HepG2 (cell line): Measurements from ENCODE around the gene MEF2D. TPM values are rescaled to one million over a fixed set of nuclear protein-coding genes. Genes with fewer than 3 reads are reported as not detected.

Source experiments
- ATAC-seq: fragments of 200-7000 bp; cut with Tn5 transposase; 3 replicates; pipeline ENCODE4 v1.9.1; 2020; ENCODE audit warnings: mild to moderate bottlenecking, moderate library complexity
- BruUV-seq: library from RNA; stranded (reverse); fragments of 400-500 nt; replicated peaks from 2 replicates; lab custom pipeline; 2021; lab: Mats Ljungman, UMichigan
- CTCF ChIA-PET: fragments of 300-600 bp; formaldehyde crosslinking; extraction: SDS; loops from one replicate; lab custom pipeline; 2021; ENCODE audit warnings: low total read pairs, inconsistent platforms, low intra/inter-chr PET ratio; lab: Yijun Ruan, JAX
- POLR2A ChIA-PET: fragments of 350-600 bp; sonication (Branson Sonifier 250); formaldehyde crosslinking; loops from one replicate; lab custom pipeline; 2020; ENCODE audit warnings: antibody characterized with exemption, inconsistent platforms; lab: Yijun Ruan, JAX
- DNase-seq: peaks from one replicate; pipeline ENCODE4 v3.0.0-alpha.2; 2015; ENCODE audit warnings: low spot score
- FAIRE-seq: peaks from 3 replicates; lab custom pipeline; 2011; peaks lifted over from hg19 to GRCh38; lab: Jason Lieb, UNC
- H2AFZ ChIP-seq: one replicate; pipeline ENCODE4 v1.6.1; 2011; ENCODE audit warnings: low read length, inconsistent platforms
- H3K27ac ChIP-seq: fragments of 300-600 bp; 3 replicates; pipeline ENCODE4 v1.8.0; 2011; ENCODE audit warnings: mixed run types, mild to moderate bottlenecking, mixed read lengths, low read length, inconsistent platforms; ENCODE audit not compliant: insufficient read depth; ENCODE audit errors: extremely low read length
- H3K27me3 ChIP-seq, 2 experiments: fragments of 200-600 bp in 1 of 2; 2 replicates in 1 of 2; 3 replicates in 1 of 2; pipeline versions ENCODE4 v1.6.0 to v1.8.0; 2011; ENCODE audit warnings: low read length in 2 of 2, mild to moderate bottlenecking in 2 of 2, moderate library complexity in 2 of 2, inconsistent platforms in 1 of 2; ENCODE audit not compliant: insufficient read depth in 2 of 2, control insufficient read depth in 1 of 2
- H3K36me3 ChIP-seq, 2 experiments: fragments of 200-600 bp in 1 of 2; replicated peaks in 1 of 2; 2 replicates in 1 of 2; 3 replicates in 1 of 2; pipeline versions ENCODE4 v1.5.1 to v1.8.0; 2011; ENCODE audit warnings: low read length in 2 of 2, inconsistent platforms in 1 of 2; ENCODE audit not compliant: insufficient read depth in 2 of 2, control insufficient read depth in 1 of 2
- H3K4me1 ChIP-seq: 2 replicates; pipeline ENCODE4 v1.5.1; 2012; ENCODE audit warnings: low read length, inconsistent platforms; ENCODE audit not compliant: insufficient read depth
- H3K4me2 ChIP-seq: 2 replicates; pipeline ENCODE4 v1.6.0; 2011; ENCODE audit warnings: low read depth, low read length, inconsistent platforms
- H3K4me3 ChIP-seq, 3 experiments: fragments of 200-600 bp in 1 of 3; sonication (generic), shearing (Covaris generic) in 1 of 3; replicated peaks in 1 of 3; 2 replicates each; pipeline ENCODE4 v1.5.1; 2011 to 2016; ENCODE audit warnings: low read length in 3 of 3, inconsistent platforms in 2 of 3, low read depth in 2 of 3, mild to moderate bottlenecking in 2 of 3, control low read depth in 1 of 3, mixed read lengths in 1 of 3; ENCODE audit not compliant: insufficient read depth in 1 of 3
- H3K79me2 ChIP-seq: one replicate; pipeline ENCODE4 v1.6.1; 2011; ENCODE audit warnings: low read length, inconsistent platforms; ENCODE audit not compliant: insufficient read depth
- H3K9ac ChIP-seq: 2 replicates; pipeline ENCODE4 v1.6.0; 2011; ENCODE audit warnings: mild to moderate bottlenecking, low read depth, low read length, inconsistent platforms; ENCODE audit not compliant: insufficient read depth
- H3K9me3 ChIP-seq: 2 replicates; pipeline ENCODE4 v1.5.1; 2012; ENCODE audit warnings: mild to moderate bottlenecking, low read length
- H4K20me1 ChIP-seq: 2 replicates; pipeline ENCODE4 v1.6.0; 2011; ENCODE audit warnings: inconsistent platforms, mild to moderate bottlenecking, low read length, moderate library complexity; ENCODE audit not compliant: insufficient read depth
- AHDC1 ChIP-seq: sonication (generic); formaldehyde crosslinking; IDR thresholded peaks from 2 replicates; pipeline ENCODE4 v1.5.1; 2020; ENCODE audit warnings: mild to moderate bottlenecking, missing genetic modification reagents, borderline replicate concordance
- DBP ChIP-seq: sonication (generic); formaldehyde crosslinking; IDR thresholded peaks from 2 replicates; pipeline ENCODE4 v1.4.0; 2020; ENCODE audit warnings: missing genetic modification reagents; ENCODE audit errors: not compliant biosample characterization
- FOXK1 ChIP-seq: sonication (generic); formaldehyde crosslinking; IDR thresholded peaks from 2 replicates; pipeline ENCODE4 v1.4.0; 2020; ENCODE audit warnings: low read depth, missing genetic modification reagents, borderline replicate concordance
- FOXO4 ChIP-seq: sonication (generic); formaldehyde crosslinking; conservative IDR thresholded peaks from 2 replicates; pipeline ENCODE4 v1.8.1; 2023; ENCODE audit warnings: missing genetic modification reagents
- HNF4A ChIP-seq: sonication (generic); formaldehyde crosslinking; IDR thresholded peaks from 2 replicates; pipeline ENCODE4 v1.4.0; 2020; ENCODE audit warnings: missing genetic modification reagents
- MAFF ChIP-seq: IDR thresholded peaks from 2 replicates; pipeline ENCODE4 v1.6.1; 2011; ENCODE audit warnings: low read depth, low read length, improper control_type of control experiment
- RFX1 ChIP-seq: fragments of 450-650 bp; IDR thresholded peaks from 2 replicates; pipeline ENCODE4 v1.6.1; 2017
- SPEN ChIP-seq: sonication (generic); formaldehyde crosslinking; IDR thresholded peaks from 2 replicates; pipeline ENCODE4 v1.5.1; 2020; ENCODE audit warnings: low read depth, mild to moderate bottlenecking, missing genetic modification reagents
- TCF7 ChIP-seq: sonication (generic); IDR thresholded peaks from 2 replicates; pipeline ENCODE4 v1.6.1; 2016; ENCODE audit warnings: antibody characterized with exemption, low read depth
- ZFP62 ChIP-seq: sonication (generic); formaldehyde crosslinking; IDR thresholded peaks from 2 replicates; pipeline ENCODE4 v1.4.0; 2020; ENCODE audit warnings: missing genetic modification reagents
- ZNF10 ChIP-seq: sonication (generic); formaldehyde crosslinking; IDR thresholded peaks from 2 replicates; pipeline ENCODE4 v1.4.0; 2020; ENCODE audit warnings: mild to moderate bottlenecking, low read depth, missing genetic modification reagents, borderline replicate concordance
- ZNF124 ChIP-seq: sonication (generic); formaldehyde crosslinking; IDR thresholded peaks from 2 replicates; pipeline ENCODE4 v1.4.0; 2020; ENCODE audit warnings: missing genetic modification reagents
- ZNF207 ChIP-seq: fragments of 450-650 bp; IDR thresholded peaks from 2 replicates; pipeline ENCODE4 v1.6.1; 2016; ENCODE audit warnings: antibody characterized with exemption, borderline replicate concordance
- ZNF557 ChIP-seq: sonication (generic); formaldehyde crosslinking; IDR thresholded peaks from 2 replicates; pipeline ENCODE4 v1.4.0; 2020; ENCODE audit warnings: missing genetic modification reagents
- WGBS: methylation state at CpG from one replicate; pipeline ENCODE4 v1.1.6; 2017; ENCODE audit warnings: low lambda C conversion rate; 5-methylcytosine and 5-hydroxymethylcytosine counted together
- in situ Hi-C: cut with HindIII; loops from 2 replicates; pipeline ENCODE4 v1.10.0; 2017; ENCODE audit warnings: low pct_unique_long_range_greater_than_20kb; ENCODE audit not compliant: extremely low pct_ligation_motif_present
- intact Hi-C: fragments of 100-400 bp; cut with micrococcal nuclease; formaldehyde crosslinking; loops from one replicate; pipeline ENCODE4 v1.10.0; 2022; ENCODE audit not compliant: unreplicated experiment
- polyA plus RNA-seq, 8 experiments: library from polyadenylated mRNA; depleted of rRNA in 3 of 8; stranded (reverse) in 7 of 8; unstranded in 1 of 8; fragments of >200 nt; fragmentation: Illumina TruSeq in 4 of 8; extraction: Trizol in 4 of 8; gene quantifications; 2 replicates each; pipeline versions ENCODE4 v1.2.1 to v1.2.3, GENCODE V29; 2011 to 2016; ENCODE audit warnings: low read depth in 4 of 8, missing spikeins in 1 of 8, mixed read lengths in 1 of 8; ENCODE audit not compliant: insufficient read depth in 1 of 8
- total RNA-seq, 5 experiments: library from RNA; depleted of rRNA; stranded (reverse); fragments of >200 nt; fragmentation: Illumina TruSeq; extraction: Trizol; gene quantifications; 2 replicates each; pipeline ENCODE4 v1.2.3, GENCODE V29; 2016; ENCODE audit warnings: low read depth in 1 of 5

Gene MEF2D
- total and polyA plus RNA-seq, 2 of the 13 experiments (the other 11 are each of a cell fraction or from before 2014, with no cell fraction given) = 1.6 to 3.9 TPM

- H3K27me3 ChIP-seq = no peaks in the 10 kb centered on the region
- FAIRE-seq (no peak), DNase-seq (no peak), ATAC-seq (no peak)
- CTCF ChIA-PET = no interaction called here
- H2AFZ ChIP-seq = no peak overlapping the region
- in situ Hi-C loops (no loop called here), intact Hi-C loops (no loop called here)
- H4K20me1 ChIP-seq = no peaks in the 10 kb centered on the region
- POLR2A ChIA-PET = no interaction called here
- H3K4me3 ChIP-seq = no peak overlapping the region
- H3K27ac ChIP-seq = no peak overlapping the region
- 96% methylated on average over 15 of the region's 18 CpGs for WGBS
- no peak overlapping the region for H3K9ac ChIP-seq
- H3K4me1 ChIP-seq = peaks cover 33% of the 10 kb centered on the region
- H3K36me3 ChIP-seq = peaks cover 5 to 14% of the 10 kb centered on the region in 2 experiments; a peak in 4 of 5 replicates
- H3K79me2 ChIP-seq = no peaks in the 10 kb centered on the region
- no TSS peak for BruUV-seq
- no peak overlapping the region for H3K4me2 ChIP-seq
- H3K9me3 ChIP-seq = no peaks in the 10 kb centered on the region
- TF ChIP-seq ZNF10 (no peak), ZFP62 (no peak), ZNF207 (no peak), SPEN (CRISPR knock-in tag) (no peak), FOXO4 (CRISPR knock-in tag) (no peak), TCF7 (no peak), HNF4A (CRISPR knock-in tag) (no peak), DBP (CRISPR knock-in tag) (no peak), RFX1 (no peak), FOXK1 (no peak), ZNF557 (CRISPR knock-in tag) (no peak), AHDC1 (CRISPR knock-in tag) (no peak), MAFF (no peak), ZNF124 (CRISPR knock-in tag) (no peak)
Measured at GRCh38 chr1:156467906-156468305, 32.7 kb downstream of the MEF2D start.
